Endothelial cell of umbilical vein (primary cell): ENCODE data around the gene SLC26A2.

Experiments
- CTCF ChIP-seq, 2 donors: IDR thresholded peaks; 1 replicate in 1 of 2; 2 replicates in 1 of 2; pipeline ENCODE4 v1.5.1; 2011; ENCODE audit warnings: low read length in 2 of 2, mild to moderate bottlenecking in 2 of 2, moderate library complexity in 2 of 2, control low read depth in 1 of 2, inconsistent platforms in 1 of 2, low read depth in 1 of 2; ENCODE audit not compliant: insufficient read depth in 1 of 2; ENCODE audit errors: extremely low read depth in 1 of 2
- EZH2 ChIP-seq: IDR thresholded peaks from 2 replicates; pipeline ENCODE4 v1.6.1; 2012; ENCODE audit warnings: borderline replicate concordance, low read depth, mild to moderate bottlenecking, moderate library complexity, low read length, inconsistent platforms; ENCODE audit not compliant: severe bottlenecking
- GATA2 ChIP-seq: IDR thresholded peaks from 2 replicates; pipeline ENCODE4 v1.7.0; 2011; ENCODE audit warnings: low read depth, mild to moderate bottlenecking, moderate library complexity, mixed read lengths, low read length; ENCODE audit not compliant: insufficient read length, insufficient read depth
- JUN ChIP-seq: IDR thresholded peaks from 2 replicates; pipeline ENCODE4 v1.6.1; 2011; ENCODE audit warnings: borderline replicate concordance, low read depth; ENCODE audit not compliant: insufficient read length, insufficient read depth
- MYC ChIP-seq: IDR thresholded peaks from one replicate; pipeline ENCODE4 v1.6.1; 2011; ENCODE audit warnings: mild to moderate bottlenecking, low read depth, low read length
- POLR2A ChIP-seq: IDR thresholded peaks from 2 replicates; pipeline ENCODE4 v1.6.1; 2012; ENCODE audit warnings: low read depth, mild to moderate bottlenecking, control low read depth, low read length
- POLR2AphosphoS5 ChIP-seq: IDR thresholded peaks from 2 replicates; pipeline ENCODE4 v1.6.1; 2012; ENCODE audit warnings: low read depth, mild to moderate bottlenecking, control low read depth, low read length, moderate library complexity; ENCODE audit not compliant: insufficient read depth

- no peak for TF ChIP-seq POLR2A
- no peak for TF ChIP-seq CTCF (IDR thresholded peaks at IDR 0.05; ENCODE audit: extremely low read depth in 1 of 2, insufficient read depth in 1 of 2, low read depth in 1 of 2, low read length in 2 of 2)
- no peak for TF ChIP-seq GATA2
- no peak for TF ChIP-seq MYC
- no peak for TF ChIP-seq JUN
- TF ChIP-seq POLR2AphosphoS5: no peak
- TF ChIP-seq EZH2: no peak
Observed at GRCh38 chr5:149961186-149961685, 678 bp downstream of the SLC26A2 start.
